Measurements from ENCODE around the gene MARCHF3. TPM values are rescaled to one million over a fixed set of nuclear protein-coding genes. Genes with fewer than 3 reads are reported as not detected.

Gene MARCHF3
- polyA plus RNA-seq, 2 of the 4 experiments (the other 2 are of a cell fraction): 0.39 to 0.68 TPM

DNA sequence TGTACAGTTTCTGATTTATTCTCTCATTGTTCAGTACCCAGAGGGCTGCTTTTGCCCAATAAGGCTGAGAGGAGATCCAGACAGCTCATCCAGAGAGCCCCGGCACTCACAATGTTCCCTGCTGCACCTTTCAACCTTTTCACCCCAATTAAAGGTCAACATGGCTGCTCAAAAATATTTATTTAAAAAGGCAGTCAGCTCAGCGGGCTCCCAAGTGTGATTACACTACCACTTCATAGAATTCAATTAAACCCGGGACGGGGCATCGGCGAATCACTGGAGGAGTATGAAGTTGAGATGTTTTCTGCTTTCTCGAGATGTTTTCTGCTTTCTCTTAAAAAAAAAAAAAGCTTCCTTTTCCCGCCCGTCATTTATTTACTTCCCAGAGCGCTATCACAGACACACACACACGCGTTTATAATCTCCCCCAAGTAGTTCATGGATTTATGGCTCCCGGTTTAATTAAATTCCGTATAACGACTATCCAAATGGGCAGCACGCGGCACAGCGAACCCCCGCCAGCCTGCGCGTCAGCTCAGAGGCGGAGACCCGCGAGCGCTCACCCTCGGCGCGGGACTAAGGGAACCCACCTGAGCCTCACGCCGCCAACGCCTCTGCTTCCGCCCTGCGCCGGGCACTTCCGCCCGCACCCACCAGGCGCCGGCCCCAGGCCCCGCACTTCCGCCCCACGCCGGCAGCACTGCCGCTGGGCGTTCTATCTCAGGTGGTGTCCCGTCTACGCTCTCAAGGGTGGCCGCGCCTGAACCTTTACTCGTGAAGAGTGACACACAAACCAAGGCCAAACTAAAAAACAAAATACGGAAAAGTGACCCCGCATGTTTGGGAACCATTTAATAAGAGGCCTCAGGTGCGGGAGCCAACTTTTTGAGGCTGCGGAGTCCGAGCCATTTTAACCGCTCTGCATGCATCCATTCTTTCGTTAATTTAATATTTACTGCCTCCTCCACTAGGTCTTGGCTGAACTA is 42.8 kb upstream of the MARCHF3 start, which contains the start of gene C5orf63:
TSS of gene C5orf63 (minus strand) at position 642 of the 986 bp plus-strand sequence. CDS start 14,507 bp downstream, outside the sequence.
- H3K9me3 ChIP-seq: no peaks in the 10 kb centered on the region
- DNase-seq (ENCODE audit: low read depth in 1 of 2, low spot score in 1 of 2) (peak; percentile 58 to 61), FAIRE-seq (no peak), ATAC-seq (peak; percentile 98 to 99)
- CTCF ChIA-PET: interaction anchor here (0.6 to 1.7 kb wide), 5 partner anchors 13 to 303 kb away, joined by 3 read pairs; no protein-coding TSS in a partner anchor
- peak within 1 kb of the TSS; percentile 70 for H3K4me2 ChIP-seq
- POLR2A ChIA-PET: interaction anchor here (1.0 to 1.7 kb wide), 4 partner anchors 13 to 224 kb away, joined by 3 to 5 read pairs (median 4); no protein-coding TSS in a partner anchor
- 38% methylated on average over 55 of the region's 56 CpGs for WGBS (ENCODE audit: missing lambda C conversion rate)
- H3K27ac ChIP-seq: peak within 1 kb of the TSS; percentile 76 to 81
- peaks cover 15% of the 10 kb centered on the region; the same call in 2 of the 3 replicates for H3K4me1 ChIP-seq
- TF ChIP-seq BCL3 (IDR thresholded peaks at IDR 0.05) (peak; percentile 55; the same call in 1 of the 3 replicates), ZNF302 (CRISPR knock-in tag; IDR thresholded peaks at IDR 0.05) (no peak), E2F6 (IDR thresholded peaks at IDR 0.05; ENCODE audit: borderline replicate concordance, low read depth) (peak; percentile 80; the same call in 1 of the 2 replicates), HOXA7 (CRISPR knock-in tag; IDR thresholded peaks at IDR 0.05) (no peak), JUN (IDR thresholded peaks at IDR 0.05) (peak; percentile 55 to 61; a peak in 2 of 5 replicates), PHF8 (IDR thresholded peaks at IDR 0.05; ENCODE audit: borderline replicate concordance, low read depth) (peak; percentile 55; the same call in 1 of the 2 replicates), POLR2A (IDR thresholded peaks at IDR 0.05; ENCODE audit: low read length) (peak; percentile 74), MYC (IDR thresholded peaks at IDR 0.05; ENCODE audit: borderline replicate concordance, low read length) (0 out of 2 replicates have a peak, but pooled peaks have one; percentile 7)
- TF ChIP-seq, protein P1, sequence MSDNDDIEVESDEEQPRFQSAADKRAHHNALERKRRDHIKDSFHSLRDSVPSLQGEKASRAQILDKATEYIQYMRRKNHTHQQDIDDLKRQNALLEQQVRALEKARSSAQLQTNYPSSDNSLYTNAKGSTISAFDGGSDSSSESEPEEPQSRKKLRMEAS (IDR thresholded peaks at IDR 0.05): peak; percentile 82; the same call in 1 of the 2 replicates
- peak within 1 kb of the TSS; percentile 61 for H3K4me3 ChIP-seq

DNA sequence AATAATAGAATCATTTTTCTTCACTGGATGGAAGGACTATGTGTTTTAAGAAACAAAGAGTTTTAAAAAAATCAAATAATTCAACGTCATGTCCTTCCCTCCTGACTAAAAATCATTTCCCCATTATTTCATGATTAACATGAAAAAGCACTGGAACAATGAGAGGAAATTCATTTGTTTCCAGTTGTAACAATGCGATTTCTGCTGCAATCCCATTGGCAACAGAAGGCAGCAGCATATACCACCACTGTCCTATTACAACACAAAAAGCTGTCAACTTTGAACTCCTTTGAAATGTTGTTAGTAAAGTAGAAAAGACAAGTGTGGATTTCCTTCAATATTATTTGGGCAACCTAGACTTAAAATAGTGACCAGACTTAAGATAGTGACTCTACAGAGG is 39.9 kb upstream of the MARCHF3 start:
- CTCF ChIA-PET: interaction anchor here (0.6 to 1.4 kb wide), 2 partner anchors 12 to 77 kb away, joined by 3 to 4 read pairs; no protein-coding TSS in a partner anchor
- FAIRE-seq: no peak

GRCh38 chr5:127068493-127069214 is 38.3 kb upstream of the MARCHF3 start:
- ChIA-PET CTCF (interaction anchor here (0.6 kb wide), 1 partner anchor 265 kb away, joined by 3 read pairs; no protein-coding TSS in a partner anchor), POLR2A (no interaction called here)
- WGBS (ENCODE audit: missing lambda C conversion rate): 65% methylated on average over 2 of the region's 2 CpGs
- no peaks in the 10 kb centered on the region for H3K4me1 ChIP-seq
- no peak overlapping the region for H3K27ac ChIP-seq
- TF ChIP-seq HOXA7 (CRISPR knock-in tag; IDR thresholded peaks at IDR 0.05) (no peak), MAFK (IDR thresholded peaks at IDR 0.05; ENCODE audit: partially characterized antibody) (peak; percentile 20)
- H3K9me3 ChIP-seq: no peaks in the 10 kb centered on the region
- H3K4me3 ChIP-seq: no peak overlapping the region
- FAIRE-seq (peak; percentile 7), DNase-seq (ENCODE audit: low read depth in 1 of 2, low spot score in 1 of 2) (no peak), ATAC-seq (no peak)
- no peak overlapping the region for H3K4me2 ChIP-seq

More for the DNA sequence above, 39.9 kb upstream of the MARCHF3 start:
- DNase-seq (ENCODE audit: low read depth in 1 of 2, low spot score in 1 of 2): no peak
- 65% methylated on average over 2 of the region's 2 CpGs for WGBS (ENCODE audit: missing lambda C conversion rate)
- Histone ChIP-seq H3K27ac (no peak overlapping the region), H3K4me3 (no peak overlapping the region), H3K4me1 (no peaks in the 10 kb centered on the region), H3K4me2 (no peak overlapping the region), H3K9me3 (no peaks in the 10 kb centered on the region)
- no peak for ATAC-seq
- TF ChIP-seq CHD2 (IDR thresholded peaks at IDR 0.05; ENCODE audit: low read length, partially characterized antibody) (no peak), RNF2 (IDR thresholded peaks at IDR 0.05; ENCODE audit: borderline replicate concordance, low read depth) (no peak), RCOR1 (IDR thresholded peaks at IDR 0.05; ENCODE audit: low read depth, low read length) (no peak), RARB (CRISPR knock-in tag; IDR thresholded peaks at IDR 0.05) (no peak), FOSB (CRISPR knock-in tag; IDR thresholded peaks at IDR 0.05) (no peak), CEBPB (IDR thresholded peaks at IDR 0.05) (no peak), KDM5A (IDR thresholded peaks at IDR 0.05) (no peak)
- POLR2A ChIA-PET: no interaction called here

All from A549 (cell line).